Testis (tissue), 2 donors: ENCODE results near the gene CAPZB.
A peak's percentile ranks its signal among the peaks of the same experiment; 100 is the strongest.

ENCODE experiments used
- POLR2A ChIP-seq: fragments of 450-650 bp; IDR thresholded peaks from one replicate; pipeline ENCODE4 v1.6.1; 2017; ENCODE audit warnings: antibody characterized with exemption, mild to moderate bottlenecking, moderate library complexity
- TF ChIP-seq, protein P1 (sequence below), 3 experiments: fragments of 450-650 bp in 2 of 3; fragments of 200-600 bp in 1 of 3; sonication (generic) in 1 of 3; IDR thresholded peaks; one replicate each; pipeline ENCODE4 v1.5.1; 2016 to 2019; ENCODE audit warnings: antibody characterized with exemption in 3 of 3, mild to moderate bottlenecking in 2 of 3, moderate library complexity in 1 of 3

GRCh38 chr1:19445417-19446342 is 39.7 kb downstream of the CAPZB start:
- TF ChIP-seq, protein P1, sequence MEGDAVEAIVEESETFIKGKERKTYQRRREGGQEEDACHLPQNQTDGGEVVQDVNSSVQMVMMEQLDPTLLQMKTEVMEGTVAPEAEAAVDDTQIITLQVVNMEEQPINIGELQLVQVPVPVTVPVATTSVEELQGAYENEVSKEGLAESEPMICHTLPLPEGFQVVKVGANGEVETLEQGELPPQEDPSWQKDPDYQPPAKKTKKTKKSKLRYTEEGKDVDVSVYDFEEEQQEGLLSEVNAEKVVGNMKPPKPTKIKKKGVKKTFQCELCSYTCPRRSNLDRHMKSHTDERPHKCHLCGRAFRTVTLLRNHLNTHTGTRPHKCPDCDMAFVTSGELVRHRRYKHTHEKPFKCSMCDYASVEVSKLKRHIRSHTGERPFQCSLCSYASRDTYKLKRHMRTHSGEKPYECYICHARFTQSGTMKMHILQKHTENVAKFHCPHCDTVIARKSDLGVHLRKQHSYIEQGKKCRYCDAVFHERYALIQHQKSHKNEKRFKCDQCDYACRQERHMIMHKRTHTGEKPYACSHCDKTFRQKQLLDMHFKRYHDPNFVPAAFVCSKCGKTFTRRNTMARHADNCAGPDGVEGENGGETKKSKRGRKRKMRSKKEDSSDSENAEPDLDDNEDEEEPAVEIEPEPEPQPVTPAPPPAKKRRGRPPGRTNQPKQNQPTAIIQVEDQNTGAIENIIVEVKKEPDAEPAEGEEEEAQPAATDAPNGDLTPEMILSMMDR (IDR thresholded peaks at IDR 0.05): peak in 2 of 3 experiments; percentile 26 to 31
- no peak for TF ChIP-seq POLR2A
